GM23248 (cell line): ENCODE data around the gene NAT14.

Source experiments
- EZH2 ChIP-seq: fragments of 200-600 bp; sonication (generic); IDR thresholded peaks from 2 replicates; pipeline ENCODE4 v1.6.1; 2018; ENCODE audit warnings: antibody characterized with exemption, mild to moderate bottlenecking; ENCODE audit not compliant: insufficient read depth, poor library complexity, severe bottlenecking
- EZH2phosphoT487 ChIP-seq: fragments of 200-600 bp; sonication (generic); IDR thresholded peaks from 2 replicates; pipeline ENCODE4 v1.6.1; 2018; ENCODE audit warnings: antibody characterized with exemption, moderate library complexity, mild to moderate bottlenecking, low read depth; ENCODE audit not compliant: insufficient read depth

DNA sequence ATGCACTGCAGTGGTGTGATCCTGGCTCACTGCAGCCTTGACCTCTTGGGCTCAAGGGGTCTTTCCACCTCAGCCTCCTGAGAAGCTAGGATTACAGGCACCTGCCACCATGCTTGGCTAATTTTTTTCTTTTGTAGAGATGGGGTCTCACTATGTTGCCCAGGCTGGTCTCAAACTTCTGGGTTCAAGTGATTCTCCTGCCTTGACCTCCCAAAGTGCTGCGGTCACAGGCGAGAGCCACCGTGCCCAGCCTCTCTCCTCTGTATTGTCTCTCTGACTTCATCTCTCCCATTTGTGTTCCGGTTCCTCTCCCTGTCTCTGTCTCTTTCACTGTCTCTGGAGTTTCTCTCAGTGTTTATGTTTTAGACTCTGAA lies 18.8 kb upstream of the NAT14 start:
- TF ChIP-seq EZH2 (no peak), EZH2phosphoT487 (no peak)
